NCI-H510A (cell line): ENCODE measurements around the gene SGSM2.

Experiments
- DNase-seq: peaks from one replicate; lab custom pipeline; 2025; lab: John Stamatoyannopoulos, UW

The SGSM2 gene

DNA sequence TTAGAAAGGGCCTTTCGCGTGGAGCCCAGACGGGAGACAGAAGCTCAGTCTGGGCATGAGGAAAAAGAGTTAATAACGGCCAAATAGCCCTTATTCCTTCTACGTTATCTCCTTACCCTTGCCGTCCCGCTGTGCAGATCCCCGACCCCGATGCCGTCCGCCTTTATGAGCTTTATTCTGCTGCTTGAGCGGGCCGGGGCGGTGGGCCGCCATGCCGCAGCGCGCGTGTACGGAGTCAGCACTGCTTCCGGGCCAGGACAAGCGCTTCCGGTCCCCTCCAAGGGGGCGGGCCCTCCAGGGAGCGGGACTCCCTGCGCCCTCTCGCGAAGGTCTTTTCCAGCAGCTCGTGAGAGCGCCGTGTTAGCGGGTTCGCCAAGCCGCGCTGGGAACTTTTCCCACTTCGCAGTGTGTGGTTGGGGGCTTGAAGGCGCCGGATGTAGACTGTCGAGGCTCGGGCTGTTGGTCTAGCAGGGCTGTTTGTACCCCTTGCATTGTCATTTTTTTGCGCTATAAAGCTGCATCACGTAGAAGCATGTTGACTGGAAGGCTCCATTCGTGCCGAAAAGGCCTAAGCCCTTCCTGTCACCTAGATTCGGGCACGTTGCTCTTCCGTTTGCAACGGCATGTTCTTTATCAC, 968 bp upstream of the SGSM2 start, which contains the start of gene TSR1:
TSR1 (minus strand) TSS at position 243 of the 637 bp plus-strand sequence; CDS start at position 213, 30 bp downstream.
- DNase-seq, result peak; percentile 83

GRCh38 chr17:2337544-2338314, 428 bp downstream of the SGSM2 start:
- peak; percentile 13 for DNase-seq

- no peak for DNase-seq
These were observed 985 bp downstream of the SGSM2 start for GRCh38 chr17:2338315-2338657.

DNA sequence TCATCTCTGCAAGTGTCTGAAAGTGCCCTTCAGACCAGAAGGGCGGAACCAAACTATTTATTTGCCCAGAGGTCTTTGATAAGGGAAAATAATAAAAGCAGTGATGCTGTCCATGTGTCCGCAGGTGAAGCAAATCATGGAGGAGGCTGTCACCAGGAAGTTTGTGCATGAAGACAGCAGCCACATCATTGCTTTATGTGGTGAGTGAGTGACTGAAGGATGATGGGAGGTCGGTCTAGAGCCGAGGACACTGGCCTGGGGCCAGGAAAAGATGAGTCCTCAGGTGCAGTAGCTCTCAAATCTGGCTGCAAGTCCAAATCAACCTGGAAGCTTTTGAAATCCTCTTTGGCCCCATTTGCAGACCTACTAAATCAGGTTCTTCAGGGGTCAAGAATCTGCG, 6.1 kb downstream of the SGSM2 start:
- peak; percentile 4 for DNase-seq

GRCh38 chr17:2344528-2344927, 7.2 kb downstream of the SGSM2 start:
- no peak for DNase-seq

GRCh38 chr17:2346475-2346874, 9.2 kb downstream of the SGSM2 start:
- no peak for DNase-seq

GRCh38 chr17:2347805-2348685, 10.7 kb downstream of the SGSM2 start:
- DNase-seq, result peak; percentile 93

- no peak for DNase-seq
These were observed 14.0 kb downstream of the SGSM2 start for GRCh38 chr17:2351269-2351668.

DNA sequence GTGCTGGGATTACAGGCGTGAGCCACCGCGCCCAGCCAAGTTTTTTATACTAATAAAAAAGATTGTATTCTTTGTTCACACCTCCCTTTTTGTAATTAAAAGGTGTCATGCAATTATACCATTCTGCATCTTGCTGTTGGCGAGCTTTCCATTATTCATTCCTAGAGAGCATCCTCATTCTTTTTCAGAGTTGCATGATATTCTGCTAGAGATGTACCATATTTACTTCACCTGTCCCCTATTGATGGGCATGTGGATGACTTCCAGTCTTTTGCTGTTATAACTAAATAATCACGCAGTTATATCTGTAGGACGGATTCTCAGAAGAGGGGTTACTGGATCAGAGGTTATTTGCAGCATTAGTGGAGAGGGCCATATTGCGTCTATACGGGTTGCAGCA, 17.0 kb downstream of the SGSM2 start:
- DNase-seq, result no peak

DNA sequence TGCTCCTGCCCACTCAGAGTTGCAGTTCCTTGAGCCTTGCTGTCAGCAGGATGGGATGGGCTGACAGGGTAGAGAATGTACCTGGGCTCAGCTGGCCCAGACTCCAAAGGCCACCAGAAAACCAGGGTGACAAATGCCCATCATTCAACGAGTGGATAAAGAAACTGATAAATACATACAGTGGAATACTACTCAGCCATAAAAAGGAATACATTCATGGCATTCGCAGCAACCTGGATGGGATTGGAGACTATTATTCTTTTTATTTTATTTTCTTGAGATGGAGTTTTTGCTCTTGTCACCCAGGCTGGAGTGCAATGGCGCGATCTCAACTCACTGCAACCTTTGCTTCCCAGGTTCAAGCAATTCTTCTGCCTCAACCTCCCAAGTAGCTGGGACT, 19.9 kb downstream of the SGSM2 start:
- no peak for DNase-seq

GRCh38 chr17:2357931-2358434, 20.7 kb downstream of the SGSM2 start:
- DNase-seq, result no peak

DNA sequence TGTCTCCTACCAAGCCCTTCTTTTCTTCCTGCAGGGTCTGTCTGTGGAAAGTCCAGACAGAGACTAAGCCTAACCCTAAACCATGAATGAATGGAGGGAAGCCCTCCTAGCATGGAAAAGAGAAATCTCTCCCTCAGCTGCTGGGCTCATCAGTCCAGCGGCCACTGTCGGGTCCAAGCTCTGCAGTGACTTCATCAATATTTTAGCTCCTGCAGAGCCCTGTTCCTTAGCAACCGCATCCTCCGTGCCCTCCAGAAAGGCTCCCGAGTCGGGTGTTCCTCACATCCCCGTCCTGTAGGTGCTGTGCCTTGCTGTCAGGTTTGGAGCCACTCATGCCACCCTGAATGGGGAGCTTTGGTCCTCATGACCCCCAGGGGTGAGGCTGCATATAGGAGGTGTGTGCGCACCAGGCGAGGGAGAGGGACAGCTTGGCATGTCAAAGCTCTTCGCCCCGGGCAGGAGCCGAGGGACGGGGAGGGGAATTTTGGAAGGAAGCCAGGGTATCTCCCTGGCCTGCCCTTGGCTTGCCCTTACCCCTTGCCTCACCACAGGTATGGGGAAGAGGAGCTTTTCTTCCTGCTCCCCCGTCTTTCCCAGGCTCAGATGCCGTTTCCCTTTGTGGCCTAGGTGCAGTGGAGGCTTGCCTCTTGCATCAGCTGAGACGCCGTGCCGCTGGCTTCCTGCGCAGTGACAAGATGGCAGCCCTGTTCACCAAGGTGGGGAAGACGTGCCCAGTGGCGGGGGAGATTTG, 23.9 kb downstream of the SGSM2 start:
- DNase-seq, result no peak

- DNase-seq, result no peak
These were observed 24.7 kb downstream of the SGSM2 start for GRCh38 chr17:2362016-2362415.

GRCh38 chr17:2362416-2362815, 25.1 kb downstream of the SGSM2 start:
- DNase-seq, result no peak

- no peak for DNase-seq
These were observed 25.6 kb downstream of the SGSM2 start for GRCh38 chr17:2362881-2363280.

- no peak for DNase-seq
These were observed 26.0 kb downstream of the SGSM2 start for GRCh38 chr17:2363318-2363717.

DNA sequence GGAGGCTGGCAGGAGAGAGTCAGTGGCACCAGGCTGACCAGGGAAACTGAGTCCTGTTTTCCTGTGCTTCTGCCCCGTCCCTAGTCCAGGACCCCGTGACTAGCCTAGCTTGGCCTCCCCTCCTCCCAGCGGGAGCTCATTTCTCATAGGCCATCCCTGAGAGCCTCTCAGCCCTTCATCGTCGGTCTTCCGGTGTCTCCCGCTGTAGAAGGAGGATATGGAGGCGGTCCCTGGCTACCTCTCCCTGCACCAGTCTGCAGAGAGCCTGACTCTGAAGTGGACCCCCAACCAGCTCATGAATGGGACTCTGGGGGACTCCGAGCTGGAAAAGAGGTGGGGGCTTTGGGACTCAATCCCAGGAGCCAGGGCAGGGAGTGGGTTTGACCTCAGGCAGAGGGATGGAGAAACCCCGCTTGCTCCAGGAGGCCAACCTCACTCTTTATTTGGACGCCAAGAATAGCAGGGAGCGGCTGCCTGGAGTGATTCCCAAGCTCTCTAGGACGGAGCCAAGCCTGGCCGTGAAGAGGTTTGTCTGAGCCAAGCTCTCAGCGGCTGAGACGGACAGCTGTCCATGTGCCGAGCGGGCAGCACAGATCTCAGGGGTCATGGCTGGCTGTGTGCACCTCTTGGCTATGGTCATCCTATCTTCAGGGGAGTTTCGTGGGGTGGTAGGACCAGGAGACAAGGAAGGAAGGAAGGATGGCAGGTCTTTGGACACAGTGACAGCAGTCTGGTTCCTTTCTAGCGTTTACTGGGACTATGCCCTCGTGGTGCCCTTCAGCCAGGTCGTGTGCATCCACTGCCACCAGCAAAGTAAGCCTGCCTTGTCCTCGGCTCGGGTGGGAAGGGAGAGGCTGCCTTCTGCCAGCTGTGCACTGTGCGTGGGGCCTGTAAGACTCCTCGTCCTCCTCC, 26.8 kb downstream of the SGSM2 start:
- no peak for DNase-seq

DNA sequence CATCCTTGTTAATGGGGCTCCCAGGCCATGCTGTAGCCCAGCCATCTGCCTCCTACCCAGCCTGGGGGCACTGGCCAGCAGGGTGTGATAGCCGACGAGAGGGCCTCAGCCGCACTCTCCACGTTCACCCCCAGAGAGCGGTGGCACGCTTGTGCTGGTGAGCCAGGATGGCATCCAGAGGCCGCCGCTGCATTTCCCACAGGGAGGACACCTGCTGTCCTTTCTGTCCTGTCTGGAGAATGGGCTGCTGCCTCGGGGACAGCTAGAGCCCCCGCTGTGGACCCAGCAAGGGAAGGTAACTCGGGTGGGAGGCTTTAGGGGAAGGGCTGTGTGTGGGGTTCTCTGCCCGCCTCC, 27.4 kb downstream of the SGSM2 start:
- DNase-seq, result no peak

DNA sequence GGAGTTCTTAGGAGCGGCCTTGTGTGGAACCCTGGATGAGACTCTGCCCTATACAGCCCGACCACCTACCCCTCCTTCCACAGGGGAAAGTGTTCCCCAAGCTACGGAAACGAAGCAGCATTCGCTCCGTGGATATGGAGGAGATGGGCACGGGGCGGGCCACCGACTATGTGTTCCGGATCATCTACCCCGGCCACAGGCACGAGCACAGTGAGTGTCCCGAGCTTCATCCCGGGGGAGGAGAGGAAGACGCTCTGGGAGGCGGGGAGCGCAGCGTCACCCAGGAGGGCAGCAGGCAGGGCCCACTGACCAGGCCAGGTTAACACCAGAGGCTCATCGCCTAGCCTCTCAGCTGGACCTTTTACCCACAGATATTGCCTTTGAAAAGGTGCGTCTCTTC, 27.8 kb downstream of the SGSM2 start:
- DNase-seq, result no peak

DNA sequence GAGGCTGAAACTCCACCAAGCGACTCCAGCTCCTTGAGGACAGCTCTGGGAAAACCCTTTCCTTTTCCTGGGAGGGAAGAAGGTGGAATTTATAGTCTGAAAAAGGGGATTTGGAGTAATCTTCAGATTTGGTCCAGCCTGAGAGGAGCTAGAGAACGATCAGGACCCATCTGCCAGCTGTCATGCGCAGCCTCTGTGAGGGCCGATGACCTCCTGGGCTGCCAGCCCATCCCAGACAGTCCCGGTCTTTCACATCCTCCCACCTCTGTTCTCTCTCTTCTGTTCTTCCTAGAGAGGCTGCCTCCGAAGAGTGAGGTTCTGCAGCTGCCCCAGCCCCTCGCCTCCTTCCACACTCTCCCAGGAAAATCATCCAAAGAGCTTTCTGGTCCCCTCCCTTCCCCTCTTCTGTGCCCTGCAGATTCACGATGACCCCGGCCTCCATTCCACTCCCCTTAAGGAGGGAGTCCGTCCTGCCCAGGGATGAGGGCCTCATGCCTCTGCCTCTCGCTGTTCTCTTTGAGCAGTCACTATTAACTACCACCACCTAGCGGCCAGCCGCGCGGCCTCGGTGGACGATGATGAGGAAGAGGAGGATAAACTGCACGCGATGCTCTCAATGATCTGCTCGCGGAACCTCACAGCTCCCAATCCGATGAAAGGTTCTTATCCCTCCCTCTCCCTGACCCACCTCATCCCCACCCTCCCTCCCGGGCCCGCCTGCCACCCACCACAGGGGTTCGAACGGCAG, 29.6 kb downstream of the SGSM2 start:
- no peak for DNase-seq
